ENCODE data around the gene DCTN2. TPM values are rescaled to one million over a fixed set of nuclear protein-coding genes. Genes with fewer than 3 reads are reported as not detected.
"Not testable (repeated sequence)": the region's sequence is repeated elsewhere in the genome, so short reads cannot be mapped to it uniquely, and the experiment has no call there.

The DCTN2 gene
- polyA plus RNA-seq, 1 donor (not counting 4 experiments of a cell fraction or from before 2014, with no cell fraction given) = 132 TPM

DNA sequence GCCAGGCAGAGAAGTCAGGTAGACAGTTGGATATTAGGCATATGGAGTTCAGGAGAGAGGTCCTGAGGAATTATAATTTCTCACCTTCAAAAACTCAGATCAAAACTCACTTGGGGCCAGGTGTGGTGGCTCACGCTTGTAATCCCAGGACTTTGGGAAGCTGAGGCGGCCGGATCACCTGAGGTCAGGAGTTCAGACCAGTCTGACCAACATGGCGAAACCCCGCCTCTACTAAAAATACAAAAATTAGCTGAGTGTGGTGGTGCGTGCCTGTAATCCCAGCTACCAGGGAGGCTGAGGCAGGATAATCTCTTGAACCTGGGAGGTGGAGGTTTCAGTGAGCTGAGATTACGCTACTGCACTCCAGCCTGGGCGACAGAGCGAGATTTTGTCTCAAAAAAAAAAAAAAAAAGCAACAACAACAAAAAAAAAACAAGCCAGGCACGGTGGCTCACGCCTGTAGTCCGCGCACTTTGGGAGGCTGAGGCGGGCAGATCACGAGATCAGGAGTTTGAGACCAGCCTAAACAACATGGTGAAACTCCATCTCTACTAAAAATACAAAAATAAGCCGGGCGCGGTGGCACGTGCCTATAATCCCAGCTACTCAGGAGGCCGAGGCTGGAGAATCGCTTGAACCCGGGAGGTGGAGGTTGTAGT lies 44.6 kb downstream of the DCTN2 start:
- H3K36me3 ChIP-seq (ENCODE audit: control insufficient read depth in 2 of 2, extremely low read depth in 1 of 2, insufficient read depth in 2 of 2, low read length in 2 of 2) = peaks cover 29 to 54% of the 10 kb centered on the region in 2 experiments
- H3K4me2 ChIP-seq (ENCODE audit: control insufficient read depth, extremely low read depth, insufficient read depth, low read depth, low read length); H3K79me2 ChIP-seq (ENCODE audit: control insufficient read depth, insufficient read depth, low read length); FAIRE-seq; H3K9ac ChIP-seq (ENCODE audit: control insufficient read depth, extremely low read depth, insufficient read depth, low read length); H3K9me3 ChIP-seq (ENCODE audit: control insufficient read depth, low read depth, low read length); H3K27ac ChIP-seq (ENCODE audit: control insufficient read depth, insufficient read depth, low read length); DNase-seq (ENCODE audit: low read depth, low spot score); H3K4me3 ChIP-seq (ENCODE audit: control insufficient read depth in 2 of 3, extremely low read depth in 1 of 3, insufficient read depth in 2 of 3, low read depth in 1 of 3, low read length in 3 of 3); H4K20me1 ChIP-seq (ENCODE audit: control insufficient read depth, extremely low read depth, insufficient read depth, low read length); H2AFZ ChIP-seq (ENCODE audit: control insufficient read depth, low read length); H3K27me3 ChIP-seq (ENCODE audit: control insufficient read depth, extremely low read depth, insufficient read depth, low read length); dilution Hi-C loops (cut with MboI; ENCODE audit: extremely low pct_ligation_motif_present, low sequenced_read_pairs); H3K4me1 ChIP-seq (ENCODE audit: control insufficient read depth, extremely low read depth, insufficient read depth, low read length); H3K9me1 ChIP-seq (ENCODE audit: control insufficient read depth, extremely low read depth, insufficient read depth, low read length): not testable (repeated sequence)

- FAIRE-seq = no peak
Observed at GRCh38 chr12:57500213-57500612, 46.8 kb downstream of the DCTN2 start.

More at GRCh38 chr12:57500213-57500612, 46.8 kb downstream of the DCTN2 start:
- Histone ChIP-seq H3K79me2 (ENCODE audit: control insufficient read depth, insufficient read depth, low read length) (no peaks in the 10 kb centered on the region), H3K9me3 (ENCODE audit: control insufficient read depth, low read depth, low read length) (no peaks in the 10 kb centered on the region), H3K27ac (ENCODE audit: control insufficient read depth, insufficient read depth, low read length) (no peak overlapping the region), H2AFZ (ENCODE audit: control insufficient read depth, low read length) (no peak overlapping the region), H4K20me1 (ENCODE audit: control insufficient read depth, extremely low read depth, insufficient read depth, low read length) (no peaks in the 10 kb centered on the region), H3K4me1 (ENCODE audit: control insufficient read depth, extremely low read depth, insufficient read depth, low read length) (no peaks in the 10 kb centered on the region), H3K9me1 (ENCODE audit: control insufficient read depth, extremely low read depth, insufficient read depth, low read length) (no peaks in the 10 kb centered on the region), H3K4me2 (ENCODE audit: control insufficient read depth, extremely low read depth, insufficient read depth, low read depth, low read length) (no peak overlapping the region), H3K36me3 (ENCODE audit: control insufficient read depth in 2 of 2, extremely low read depth in 1 of 2, insufficient read depth in 2 of 2, low read length in 2 of 2) (peaks cover 28 to 53% of the 10 kb centered on the region in 2 experiments), H3K9ac (ENCODE audit: control insufficient read depth, extremely low read depth, insufficient read depth, low read length) (no peak overlapping the region), H3K27me3 (ENCODE audit: control insufficient read depth, extremely low read depth, insufficient read depth, low read length) (no peaks in the 10 kb centered on the region), H3K4me3 (ENCODE audit: control insufficient read depth in 2 of 3, extremely low read depth in 1 of 3, insufficient read depth in 2 of 3, low read depth in 1 of 3, low read length in 3 of 3) (no peak overlapping the region)
- dilution Hi-C loops (cut with MboI; ENCODE audit: extremely low pct_ligation_motif_present, low sequenced_read_pairs) = no loop called here
- no peak for DNase-seq (ENCODE audit: low read depth, low spot score)
- TF ChIP-seq, protein P1, sequence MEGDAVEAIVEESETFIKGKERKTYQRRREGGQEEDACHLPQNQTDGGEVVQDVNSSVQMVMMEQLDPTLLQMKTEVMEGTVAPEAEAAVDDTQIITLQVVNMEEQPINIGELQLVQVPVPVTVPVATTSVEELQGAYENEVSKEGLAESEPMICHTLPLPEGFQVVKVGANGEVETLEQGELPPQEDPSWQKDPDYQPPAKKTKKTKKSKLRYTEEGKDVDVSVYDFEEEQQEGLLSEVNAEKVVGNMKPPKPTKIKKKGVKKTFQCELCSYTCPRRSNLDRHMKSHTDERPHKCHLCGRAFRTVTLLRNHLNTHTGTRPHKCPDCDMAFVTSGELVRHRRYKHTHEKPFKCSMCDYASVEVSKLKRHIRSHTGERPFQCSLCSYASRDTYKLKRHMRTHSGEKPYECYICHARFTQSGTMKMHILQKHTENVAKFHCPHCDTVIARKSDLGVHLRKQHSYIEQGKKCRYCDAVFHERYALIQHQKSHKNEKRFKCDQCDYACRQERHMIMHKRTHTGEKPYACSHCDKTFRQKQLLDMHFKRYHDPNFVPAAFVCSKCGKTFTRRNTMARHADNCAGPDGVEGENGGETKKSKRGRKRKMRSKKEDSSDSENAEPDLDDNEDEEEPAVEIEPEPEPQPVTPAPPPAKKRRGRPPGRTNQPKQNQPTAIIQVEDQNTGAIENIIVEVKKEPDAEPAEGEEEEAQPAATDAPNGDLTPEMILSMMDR (optimal IDR thresholded peaks at IDR 0.05 in 1 of 3, IDR thresholded peaks at IDR 0.05 in 1 of 3, conservative IDR thresholded peaks at IDR 0.05 in 1 of 3; ENCODE audit: extremely low read depth in 1 of 3, insufficient read depth in 2 of 3, low read length in 3 of 3) = no peak
- no peak for TF ChIP-seq EZH2 (IDR thresholded peaks at IDR 0.05; ENCODE audit: low read length)
